Measurements from ENCODE around the gene MYO9A.

DNA sequence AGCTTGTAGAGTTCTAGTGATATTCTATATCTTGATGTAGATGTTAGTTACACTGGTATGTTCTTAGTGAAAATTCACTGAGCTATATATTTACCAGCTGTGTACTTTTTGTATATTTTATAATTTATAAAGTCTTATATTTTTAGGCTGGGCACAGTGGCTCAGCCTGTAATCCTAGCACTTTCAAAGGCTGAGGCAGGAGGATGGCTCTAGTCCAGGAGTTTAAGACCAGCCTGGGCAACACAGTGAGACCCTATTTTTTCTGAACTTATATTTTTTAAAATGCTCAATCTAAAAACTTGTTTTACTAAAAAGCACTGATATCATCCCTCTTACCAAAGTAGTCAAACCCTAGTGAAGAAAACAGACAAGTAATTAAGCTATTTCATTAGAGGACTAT is 5.1 kb downstream of the MYO9A start:
- TF ChIP-seq, protein P1, sequence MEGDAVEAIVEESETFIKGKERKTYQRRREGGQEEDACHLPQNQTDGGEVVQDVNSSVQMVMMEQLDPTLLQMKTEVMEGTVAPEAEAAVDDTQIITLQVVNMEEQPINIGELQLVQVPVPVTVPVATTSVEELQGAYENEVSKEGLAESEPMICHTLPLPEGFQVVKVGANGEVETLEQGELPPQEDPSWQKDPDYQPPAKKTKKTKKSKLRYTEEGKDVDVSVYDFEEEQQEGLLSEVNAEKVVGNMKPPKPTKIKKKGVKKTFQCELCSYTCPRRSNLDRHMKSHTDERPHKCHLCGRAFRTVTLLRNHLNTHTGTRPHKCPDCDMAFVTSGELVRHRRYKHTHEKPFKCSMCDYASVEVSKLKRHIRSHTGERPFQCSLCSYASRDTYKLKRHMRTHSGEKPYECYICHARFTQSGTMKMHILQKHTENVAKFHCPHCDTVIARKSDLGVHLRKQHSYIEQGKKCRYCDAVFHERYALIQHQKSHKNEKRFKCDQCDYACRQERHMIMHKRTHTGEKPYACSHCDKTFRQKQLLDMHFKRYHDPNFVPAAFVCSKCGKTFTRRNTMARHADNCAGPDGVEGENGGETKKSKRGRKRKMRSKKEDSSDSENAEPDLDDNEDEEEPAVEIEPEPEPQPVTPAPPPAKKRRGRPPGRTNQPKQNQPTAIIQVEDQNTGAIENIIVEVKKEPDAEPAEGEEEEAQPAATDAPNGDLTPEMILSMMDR (IDR thresholded peaks at IDR 0.05) = no peak
- TF ChIP-seq POLR2AphosphoS5 (IDR thresholded peaks at IDR 0.05; ENCODE audit: low read depth, low read length) = no peak
- TF ChIP-seq, protein P2, sequence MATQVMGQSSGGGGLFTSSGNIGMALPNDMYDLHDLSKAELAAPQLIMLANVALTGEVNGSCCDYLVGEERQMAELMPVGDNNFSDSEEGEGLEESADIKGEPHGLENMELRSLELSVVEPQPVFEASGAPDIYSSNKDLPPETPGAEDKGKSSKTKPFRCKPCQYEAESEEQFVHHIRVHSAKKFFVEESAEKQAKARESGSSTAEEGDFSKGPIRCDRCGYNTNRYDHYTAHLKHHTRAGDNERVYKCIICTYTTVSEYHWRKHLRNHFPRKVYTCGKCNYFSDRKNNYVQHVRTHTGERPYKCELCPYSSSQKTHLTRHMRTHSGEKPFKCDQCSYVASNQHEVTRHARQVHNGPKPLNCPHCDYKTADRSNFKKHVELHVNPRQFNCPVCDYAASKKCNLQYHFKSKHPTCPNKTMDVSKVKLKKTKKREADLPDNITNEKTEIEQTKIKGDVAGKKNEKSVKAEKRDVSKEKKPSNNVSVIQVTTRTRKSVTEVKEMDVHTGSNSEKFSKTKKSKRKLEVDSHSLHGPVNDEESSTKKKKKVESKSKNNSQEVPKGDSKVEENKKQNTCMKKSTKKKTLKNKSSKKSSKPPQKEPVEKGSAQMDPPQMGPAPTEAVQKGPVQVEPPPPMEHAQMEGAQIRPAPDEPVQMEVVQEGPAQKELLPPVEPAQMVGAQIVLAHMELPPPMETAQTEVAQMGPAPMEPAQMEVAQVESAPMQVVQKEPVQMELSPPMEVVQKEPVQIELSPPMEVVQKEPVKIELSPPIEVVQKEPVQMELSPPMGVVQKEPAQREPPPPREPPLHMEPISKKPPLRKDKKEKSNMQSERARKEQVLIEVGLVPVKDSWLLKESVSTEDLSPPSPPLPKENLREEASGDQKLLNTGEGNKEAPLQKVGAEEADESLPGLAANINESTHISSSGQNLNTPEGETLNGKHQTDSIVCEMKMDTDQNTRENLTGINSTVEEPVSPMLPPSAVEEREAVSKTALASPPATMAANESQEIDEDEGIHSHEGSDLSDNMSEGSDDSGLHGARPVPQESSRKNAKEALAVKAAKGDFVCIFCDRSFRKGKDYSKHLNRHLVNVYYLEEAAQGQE (IDR thresholded peaks at IDR 0.05; ENCODE audit: insufficient read depth in 1 of 2, low read depth in 2 of 2, low read length in 1 of 2) = no peak
- no peak for TF ChIP-seq TCF7L2 (IDR thresholded peaks at IDR 0.05; ENCODE audit: low read depth, low read length)

Measured in Panc1 (cell line).